Vagina (tissue), 2 donors: ENCODE measurements around the gene SLMAP. TPM values are rescaled to one million over a fixed set of nuclear protein-coding genes. Genes with fewer than 3 reads are reported as not detected.

Experiments
- DNase-seq, 2 donors: peaks; one replicate each; pipeline ENCODE4 v3.0.0-alpha.2; 2017; ENCODE audit errors: extremely low spot score in 2 of 2
- H3K27ac ChIP-seq: fragments of 200-600 bp; sonication (generic); one replicate; pipeline ENCODE4 v1.5.1; 2019
- H3K27me3 ChIP-seq: fragments of 200-600 bp; sonication (generic); one replicate; pipeline ENCODE4 v1.5.1; 2019
- H3K36me3 ChIP-seq, 2 donors: fragments of 200-600 bp; sonication (generic); one replicate each; pipeline ENCODE4 v1.5.1; 2017 to 2019
- H3K4me1 ChIP-seq: fragments of 200-600 bp; sonication (generic); one replicate; pipeline ENCODE4 v1.5.1; 2019
- H3K4me3 ChIP-seq, 2 donors: fragments of 200-600 bp; sonication (generic); 1 replicate in 1 of 2; 2 replicates in 1 of 2; pipeline ENCODE4 v1.5.1; 2016 to 2019
- H3K9me3 ChIP-seq: fragments of 200-600 bp; sonication (generic); one replicate; pipeline ENCODE4 v1.5.1; 2019
- POLR2A ChIP-seq, 2 donors: fragments of 450-650 bp; IDR thresholded peaks; one replicate each; pipeline ENCODE4 v1.6.1; 2017; ENCODE audit warnings: antibody characterized with exemption in 2 of 2, mild to moderate bottlenecking in 2 of 2, moderate library complexity in 2 of 2
- POLR2AphosphoS5 ChIP-seq, 2 donors: sonication (generic); formaldehyde crosslinking; IDR thresholded peaks; one replicate each; pipeline ENCODE4 v1.9.0; 2017; ENCODE audit warnings: antibody characterized with exemption in 2 of 2, mild to moderate bottlenecking in 2 of 2, low read depth in 1 of 2; ENCODE audit not compliant: insufficient read depth in 1 of 2
- intact Hi-C: fragments of 100-400 bp; cut with DNase I; formaldehyde crosslinking; loops from one replicate; pipeline ENCODE4 v1.15.1; 2023
- total RNA-seq: library from RNA; depleted of rRNA; stranded (reverse); fragments of >200 nt; gene quantifications from one replicate; pipeline ENCODE4 v1.2.3, GENCODE V29; 2016
- TF ChIP-seq, protein P1 (sequence below), 3 experiments: fragments of 450-650 bp in 2 of 3; fragments of 200-600 bp in 1 of 3; sonication (generic) in 1 of 3; IDR thresholded peaks; one replicate each; pipeline ENCODE4 v1.5.1; 2017 to 2019; ENCODE audit warnings: antibody characterized with exemption in 3 of 3, mild to moderate bottlenecking in 2 of 3, moderate library complexity in 2 of 3

Gene SLMAP
- total RNA-seq, 1 donor from 2014 or later = 102 TPM

DNA sequence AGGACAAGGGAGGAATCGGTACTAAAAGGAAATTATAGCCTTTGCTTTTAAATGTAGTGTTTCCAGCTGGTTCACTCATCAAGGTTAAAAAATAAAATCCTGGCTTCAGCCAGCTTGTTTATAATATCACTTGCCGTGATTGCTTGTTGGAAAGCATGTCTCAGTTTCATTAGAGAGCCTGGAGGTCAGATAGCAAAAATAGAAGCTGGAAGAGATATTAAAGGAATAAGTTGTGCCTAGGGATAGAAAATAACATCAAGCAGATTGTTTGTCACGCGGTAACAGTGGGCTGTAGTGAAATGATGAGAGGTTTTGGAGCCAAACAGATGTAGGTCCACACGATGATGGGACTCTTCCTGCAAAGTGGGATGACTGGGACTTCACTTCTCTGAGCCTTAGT is 17.7 kb upstream of the SLMAP start:
- Histone ChIP-seq H3K9me3 (no peaks in the 10 kb centered on the region), H3K27me3 (no peaks in the 10 kb centered on the region), H3K36me3 (no peaks in the 10 kb centered on the region), H3K4me1 (no peaks in the 10 kb centered on the region), H3K27ac (no peak overlapping the region), H3K4me3 (no peak overlapping the region)
- DNase-seq = no peak
- intact Hi-C loops = no loop called here
- TF ChIP-seq, protein P1, sequence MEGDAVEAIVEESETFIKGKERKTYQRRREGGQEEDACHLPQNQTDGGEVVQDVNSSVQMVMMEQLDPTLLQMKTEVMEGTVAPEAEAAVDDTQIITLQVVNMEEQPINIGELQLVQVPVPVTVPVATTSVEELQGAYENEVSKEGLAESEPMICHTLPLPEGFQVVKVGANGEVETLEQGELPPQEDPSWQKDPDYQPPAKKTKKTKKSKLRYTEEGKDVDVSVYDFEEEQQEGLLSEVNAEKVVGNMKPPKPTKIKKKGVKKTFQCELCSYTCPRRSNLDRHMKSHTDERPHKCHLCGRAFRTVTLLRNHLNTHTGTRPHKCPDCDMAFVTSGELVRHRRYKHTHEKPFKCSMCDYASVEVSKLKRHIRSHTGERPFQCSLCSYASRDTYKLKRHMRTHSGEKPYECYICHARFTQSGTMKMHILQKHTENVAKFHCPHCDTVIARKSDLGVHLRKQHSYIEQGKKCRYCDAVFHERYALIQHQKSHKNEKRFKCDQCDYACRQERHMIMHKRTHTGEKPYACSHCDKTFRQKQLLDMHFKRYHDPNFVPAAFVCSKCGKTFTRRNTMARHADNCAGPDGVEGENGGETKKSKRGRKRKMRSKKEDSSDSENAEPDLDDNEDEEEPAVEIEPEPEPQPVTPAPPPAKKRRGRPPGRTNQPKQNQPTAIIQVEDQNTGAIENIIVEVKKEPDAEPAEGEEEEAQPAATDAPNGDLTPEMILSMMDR (IDR thresholded peaks at IDR 0.05) = no peak
- no peak for TF ChIP-seq POLR2AphosphoS5 (IDR thresholded peaks at IDR 0.05; ENCODE audit: insufficient read depth in 1 of 2, low read depth in 1 of 2)
- no peak for TF ChIP-seq POLR2A (IDR thresholded peaks at IDR 0.05)

DNA sequence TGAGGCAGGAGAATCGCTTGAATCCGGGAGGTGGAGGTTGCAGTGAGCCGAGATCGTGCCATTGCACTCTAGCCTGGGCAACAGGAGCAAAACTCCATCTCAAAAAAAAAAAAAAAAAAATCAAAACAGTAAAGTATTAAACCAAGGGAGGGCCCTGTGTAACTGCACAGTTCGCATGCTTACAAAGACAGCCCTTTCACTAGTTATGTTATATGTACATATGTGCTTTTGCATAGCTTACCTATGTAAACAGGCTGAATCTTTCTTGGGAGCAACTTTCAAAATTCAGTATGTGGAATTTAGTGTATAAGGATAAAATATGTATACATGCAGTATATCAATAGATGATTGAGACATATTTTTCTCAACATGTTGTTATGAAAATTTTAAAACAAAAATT is 16.1 kb upstream of the SLMAP start:
- H3K9me3 ChIP-seq = no peaks in the 10 kb centered on the region

DNA sequence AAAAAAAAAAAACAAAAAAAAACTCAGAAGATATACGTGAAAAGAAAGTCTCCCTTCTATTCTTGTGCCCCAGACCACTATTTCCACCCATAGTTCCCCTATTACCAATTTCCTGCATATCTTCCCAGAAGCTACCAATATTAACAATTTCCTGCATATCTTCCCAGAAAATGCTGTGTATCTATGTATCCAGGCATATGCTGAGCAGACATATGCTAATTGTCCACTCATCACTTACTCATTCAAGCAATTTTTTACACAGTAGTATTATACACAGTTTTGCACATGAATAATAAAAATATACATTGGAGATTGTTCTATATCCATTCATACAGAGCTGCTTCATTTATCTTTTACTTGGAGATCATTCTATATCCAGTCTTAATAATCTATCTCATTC is 12.6 kb upstream of the SLMAP start:
- H3K4me3 ChIP-seq = no peak overlapping the region
- DNase-seq = no peak
- TF ChIP-seq POLR2A (IDR thresholded peaks at IDR 0.05) (no peak), POLR2AphosphoS5 (IDR thresholded peaks at IDR 0.05; ENCODE audit: insufficient read depth in 1 of 2, low read depth in 1 of 2) (no peak)
- TF ChIP-seq, protein P1 (IDR thresholded peaks at IDR 0.05) = no peak
- no peaks in the 10 kb centered on the region for H3K27me3 ChIP-seq
- no peaks in the 10 kb centered on the region for H3K4me1 ChIP-seq
- H3K36me3 ChIP-seq = no peaks in the 10 kb centered on the region
- intact Hi-C loops = no loop called here
- H3K9me3 ChIP-seq = no peaks in the 10 kb centered on the region
- H3K27ac ChIP-seq = no peak overlapping the region

More for the DNA sequence above, 16.1 kb upstream of the SLMAP start:
- TF ChIP-seq, protein P1 (IDR thresholded peaks at IDR 0.05) = no peak
- TF ChIP-seq POLR2A (IDR thresholded peaks at IDR 0.05) (no peak), POLR2AphosphoS5 (IDR thresholded peaks at IDR 0.05; ENCODE audit: insufficient read depth in 1 of 2, low read depth in 1 of 2) (no peak)
- H3K27ac ChIP-seq = no peak overlapping the region
- intact Hi-C loops = no loop called here
- H3K27me3 ChIP-seq = no peaks in the 10 kb centered on the region
- no peaks in the 10 kb centered on the region for H3K36me3 ChIP-seq
- H3K4me3 ChIP-seq = no peak overlapping the region
- no peaks in the 10 kb centered on the region for H3K4me1 ChIP-seq
- no peak for DNase-seq

DNA sequence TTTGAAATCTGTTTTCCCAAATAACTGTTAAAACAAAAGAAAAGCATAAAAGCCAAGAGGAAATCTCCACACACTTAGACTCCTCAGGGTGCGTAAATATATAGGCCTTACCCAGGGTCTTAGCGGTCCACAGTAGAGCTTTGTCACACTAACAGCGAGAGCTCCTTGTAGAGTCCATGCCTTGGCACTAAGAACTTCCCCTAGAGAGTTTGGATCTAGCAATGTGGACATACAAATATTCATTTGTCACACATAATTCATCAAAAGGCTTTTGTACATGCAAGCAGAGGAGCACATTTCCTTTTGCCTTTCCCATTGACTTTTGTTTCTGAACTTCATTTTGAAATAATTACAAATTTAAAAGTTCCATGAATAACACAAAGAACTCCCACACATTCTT is 11.0 kb upstream of the SLMAP start:
- no peak for DNase-seq
- no peak overlapping the region for H3K27ac ChIP-seq
- no peaks in the 10 kb centered on the region for H3K36me3 ChIP-seq
- H3K27me3 ChIP-seq = no peaks in the 10 kb centered on the region
- H3K9me3 ChIP-seq = no peaks in the 10 kb centered on the region
- H3K4me3 ChIP-seq = no peak overlapping the region
- TF ChIP-seq POLR2AphosphoS5 (IDR thresholded peaks at IDR 0.05; ENCODE audit: insufficient read depth in 1 of 2, low read depth in 1 of 2) = no peak
- TF ChIP-seq, protein P1 (IDR thresholded peaks at IDR 0.05) = no peak
- TF ChIP-seq POLR2A (IDR thresholded peaks at IDR 0.05) = no peak
- H3K4me1 ChIP-seq = no peaks in the 10 kb centered on the region
- intact Hi-C loops = no loop called here

DNA sequence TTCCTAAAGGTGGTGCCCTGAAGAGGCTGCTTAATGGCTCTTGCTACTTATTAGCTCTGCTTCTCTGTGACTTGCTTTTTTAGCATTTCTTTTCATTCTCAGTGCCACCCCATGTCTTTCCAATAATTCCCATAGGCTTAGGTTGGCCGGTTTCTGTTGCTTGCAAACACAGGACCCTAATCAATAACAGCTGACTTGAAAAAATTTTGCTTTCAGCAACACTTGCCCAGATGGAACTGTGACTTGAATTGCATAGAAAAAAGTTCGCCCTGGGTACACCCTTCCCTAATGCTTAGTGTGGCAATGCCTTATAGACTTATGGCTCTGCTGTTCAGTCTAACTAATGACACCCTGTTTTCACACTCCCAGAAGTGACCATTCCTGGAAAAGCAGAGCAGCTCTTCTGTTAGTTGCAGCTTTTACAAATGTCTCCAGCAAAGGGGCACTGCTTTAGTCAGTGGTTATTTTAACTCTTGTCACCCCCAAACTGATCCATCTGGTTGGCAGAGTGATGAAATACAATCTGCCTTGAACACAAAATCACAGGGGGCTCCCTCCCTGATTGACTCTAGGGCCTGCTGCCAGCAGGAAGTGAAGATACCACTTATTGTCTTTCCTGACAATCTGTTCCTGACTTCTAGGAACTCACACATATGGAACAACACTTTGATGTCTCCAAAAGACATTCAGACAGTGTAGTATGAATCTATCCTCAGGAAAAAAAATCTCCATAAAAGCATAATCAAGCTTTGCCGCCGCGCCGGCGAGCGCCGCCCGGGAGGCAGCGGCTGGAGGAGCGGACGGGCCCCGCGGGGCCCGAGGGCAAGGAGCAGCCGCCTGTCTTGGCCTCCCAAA is 9.7 kb upstream of the SLMAP start:
- intact Hi-C loops = no loop called here
- H3K4me1 ChIP-seq = no peaks in the 10 kb centered on the region

More for the DNA sequence above, 9.7 kb upstream of the SLMAP start:
- TF ChIP-seq POLR2AphosphoS5 (IDR thresholded peaks at IDR 0.05; ENCODE audit: insufficient read depth in 1 of 2, low read depth in 1 of 2) (no peak), POLR2A (IDR thresholded peaks at IDR 0.05) (no peak)
- TF ChIP-seq, protein P1 (IDR thresholded peaks at IDR 0.05) = no peak
- Histone ChIP-seq H3K27me3 (no peaks in the 10 kb centered on the region), H3K9me3 (no peaks in the 10 kb centered on the region), H3K27ac (no peak overlapping the region), H3K36me3 (no peaks in the 10 kb centered on the region), H3K4me3 (no peak overlapping the region)
- DNase-seq = no peak
